H9 (cell line): ENCODE measurements around the gene CPNE8. TPM values are rescaled to one million over a fixed set of nuclear protein-coding genes. Genes with fewer than 3 reads are reported as not detected.

Experiments
- DNase-seq: peaks from one replicate; pipeline ENCODE4 v3.0.0-alpha.2; 2017
- H2AFZ ChIP-seq: one replicate; pipeline ENCODE4 v1.6.1; 2013; ENCODE audit warnings: mild to moderate bottlenecking, low read length, control low read depth, moderate library complexity
- H2AK5ac ChIP-seq: 2 replicates; pipeline ENCODE4 v1.6.1; 2013; ENCODE audit warnings: low read length, control low read depth, mixed read lengths; ENCODE audit not compliant: insufficient read length
- H2BK120ac ChIP-seq: one replicate; pipeline ENCODE4 v1.6.1; 2013; ENCODE audit warnings: low read depth, mild to moderate bottlenecking, low read length, control low read depth, inconsistent platforms; ENCODE audit not compliant: poor library complexity, severe bottlenecking
- H2BK12ac ChIP-seq: 2 replicates; pipeline ENCODE4 v1.6.1; 2013; ENCODE audit warnings: low read length, control low read depth, mixed read lengths, low read depth; ENCODE audit not compliant: insufficient read length
- H2BK15ac ChIP-seq: 2 replicates; pipeline ENCODE4 v1.6.1; 2013; ENCODE audit warnings: low read depth, low read length, control low read depth
- H2BK20ac ChIP-seq: one replicate; pipeline ENCODE4 v1.6.1; 2013; ENCODE audit warnings: low read depth, mild to moderate bottlenecking, low read length, control low read depth, inconsistent platforms; ENCODE audit not compliant: poor library complexity, severe bottlenecking
- H2BK5ac ChIP-seq: 2 replicates; pipeline ENCODE4 v1.6.1; 2013; ENCODE audit warnings: low read length, control low read depth, mixed read lengths; ENCODE audit not compliant: insufficient read length
- H3K14ac ChIP-seq: 2 replicates; pipeline ENCODE4 v1.6.1; 2013; ENCODE audit warnings: low read length, control low read depth; ENCODE audit not compliant: insufficient read depth
- H3K18ac ChIP-seq: 2 replicates; pipeline ENCODE4 v1.6.1; 2013; ENCODE audit warnings: low read depth, mild to moderate bottlenecking, mixed read lengths, low read length, control low read depth; ENCODE audit not compliant: insufficient read length
- H3K23ac ChIP-seq: 2 replicates; pipeline ENCODE4 v1.6.1; 2013; ENCODE audit warnings: low read length, control low read depth, mixed read lengths, low read depth; ENCODE audit not compliant: insufficient read length
- H3K23me2 ChIP-seq: 2 replicates; pipeline ENCODE4 v1.6.1; 2013; ENCODE audit warnings: low read depth, mild to moderate bottlenecking, mixed read lengths, low read length, control low read depth; ENCODE audit not compliant: insufficient read length, poor library complexity, severe bottlenecking
- H3K27ac ChIP-seq: 2 replicates; pipeline ENCODE4 v1.5.1; 2013; ENCODE audit warnings: low read length, control low read depth, mixed read lengths, low read depth; ENCODE audit not compliant: insufficient read length
- H3K27me3 ChIP-seq: 2 replicates; pipeline ENCODE4 v1.6.1; 2013; ENCODE audit warnings: low read length, control low read depth, inconsistent platforms; ENCODE audit not compliant: insufficient read depth
- H3K4ac ChIP-seq: 2 replicates; pipeline ENCODE4 v1.6.1; 2013; ENCODE audit warnings: low read depth, mild to moderate bottlenecking, control low read depth, inconsistent platforms, low read length, moderate library complexity
- H3K4me1 ChIP-seq: 2 replicates; pipeline ENCODE4 v1.6.1; 2013; ENCODE audit warnings: low read length, control low read depth, inconsistent platforms; ENCODE audit not compliant: insufficient read depth
- H3K4me2 ChIP-seq: 2 replicates; pipeline ENCODE4 v1.6.1; 2013; ENCODE audit warnings: low read length, control low read depth, mixed read lengths; ENCODE audit not compliant: insufficient read length, insufficient read depth
- H3K56ac ChIP-seq: 2 replicates; pipeline ENCODE4 v1.6.1; 2013; ENCODE audit warnings: low read depth, mild to moderate bottlenecking, mixed read lengths, low read length, control low read depth; ENCODE audit not compliant: insufficient read length
- H3K79me1 ChIP-seq: 2 replicates; pipeline ENCODE4 v1.6.1; 2013; ENCODE audit warnings: low read depth, mild to moderate bottlenecking, moderate library complexity, low read length, control low read depth, inconsistent platforms; ENCODE audit not compliant: insufficient read depth, poor library complexity, severe bottlenecking
- H3K79me2 ChIP-seq: 2 replicates; pipeline ENCODE4 v1.6.1; 2013; ENCODE audit warnings: low read length, control low read depth, inconsistent platforms; ENCODE audit not compliant: insufficient read depth
- H3K9ac ChIP-seq: 2 replicates; pipeline ENCODE4 v1.6.1; 2013; ENCODE audit warnings: low read length, control low read depth, mixed read lengths; ENCODE audit not compliant: insufficient read length; ENCODE audit errors: extremely low read depth
- H3K9me3 ChIP-seq: one replicate; pipeline ENCODE4 v1.6.1; 2013; ENCODE audit warnings: low read depth, low read length, inconsistent platforms; ENCODE audit not compliant: control insufficient read depth
- H3T11ph ChIP-seq: one replicate; pipeline ENCODE4 v1.6.1; 2013; ENCODE audit warnings: mild to moderate bottlenecking, low read length, control low read depth, inconsistent platforms
- H4K20me1 ChIP-seq: one replicate; pipeline ENCODE4 v1.6.1; 2013; ENCODE audit not compliant: control insufficient read depth, insufficient read length, insufficient read depth
- H4K5ac ChIP-seq: 2 replicates; pipeline ENCODE4 v1.6.1; 2013; ENCODE audit warnings: low read depth, mild to moderate bottlenecking, mixed read lengths, low read length, control low read depth; ENCODE audit not compliant: insufficient read length
- H4K8ac ChIP-seq: replicated peaks from 2 replicates; pipeline ENCODE4 v1.6.1; 2013; ENCODE audit warnings: low read length, control low read depth, mixed read lengths, low read depth; ENCODE audit not compliant: insufficient read length
- H4K91ac ChIP-seq: 2 replicates; pipeline ENCODE4 v1.6.1; 2013; ENCODE audit warnings: low read depth, mild to moderate bottlenecking, moderate library complexity, mixed read lengths, low read length, control low read depth; ENCODE audit not compliant: insufficient read length
- H3K27ac Mint-ChIP-seq, 3 experiments: 2 replicates in 2 of 3; 3 replicates in 1 of 3; pipeline ENCODE4 v1.8.0; 2020 to 2021; ENCODE audit warnings: mixed read lengths in 3 of 3, mild to moderate bottlenecking in 1 of 3, moderate library complexity in 1 of 3
- H3K27me3 Mint-ChIP-seq: 2 replicates; pipeline ENCODE4 v1.8.0; 2021; ENCODE audit warnings: low read depth, mild to moderate bottlenecking, moderate library complexity, mixed read lengths
- H3K36me3 Mint-ChIP-seq, 3 experiments: 2 replicates in 2 of 3; 3 replicates in 1 of 3; pipeline ENCODE4 v1.8.0; 2020 to 2021; ENCODE audit warnings: low read depth in 3 of 3, mixed read lengths in 3 of 3; ENCODE audit not compliant: insufficient read depth in 1 of 3
- H3K4me1 Mint-ChIP-seq, 2 experiments: 2 replicates each; pipeline ENCODE4 v1.8.0; 2020; ENCODE audit warnings: mixed read lengths in 2 of 2
- H3K4me3 Mint-ChIP-seq, 2 experiments: 2 replicates in 1 of 2; 3 replicates in 1 of 2; pipeline ENCODE4 v1.8.0; 2020 to 2021; ENCODE audit warnings: mild to moderate bottlenecking in 2 of 2, mixed read lengths in 2 of 2, moderate library complexity in 1 of 2
- H3K9me3 Mint-ChIP-seq, 2 experiments: 2 replicates in 1 of 2; 3 replicates in 1 of 2; pipeline ENCODE4 v1.8.0; 2020; ENCODE audit warnings: mild to moderate bottlenecking in 2 of 2, mixed read lengths in 2 of 2, moderate library complexity in 1 of 2
- CTCF ChIP-seq: fragments of 200-600 bp; sonication (generic); conservative IDR thresholded peaks from 3 replicates; pipeline ENCODE4 v1.8.0; 2021; ENCODE audit warnings: antibody characterized with exemption, mild to moderate bottlenecking
- WGBS: extraction: QIAGEN DNeasy Blood & Tissue Kit; methylation state at CpG from one replicate; pipeline ENCODE4 v1.1.7; 2013; ENCODE audit warnings: missing lambda C conversion rate, low lambda C conversion rate, mixed read lengths; ENCODE audit not compliant: insufficient read length; ENCODE audit errors: extremely low coverage; 5-methylcytosine and 5-hydroxymethylcytosine counted together
- total RNA-seq: library from RNA; stranded (reverse); gene quantifications from 2 replicates; pipeline ENCODE4 v1.2.1, GENCODE V29; 2021

The CPNE8 gene
- total RNA-seq, 1 experiment from 2014 or later: 1.9 TPM

GRCh38 chr12:38817942-38818341 lies 87.4 kb downstream of the CPNE8 start:
- no peaks in the 10 kb centered on the region for H3K9me3 ChIP-seq
- H3K4ac ChIP-seq: no peak overlapping the region
- H3T11ph ChIP-seq: no peak overlapping the region
- H4K8ac ChIP-seq: no peak overlapping the region
- no peaks in the 10 kb centered on the region for H3K23me2 ChIP-seq
- no peaks in the 10 kb centered on the region for H4K20me1 ChIP-seq
- H3K4me1 Mint-ChIP-seq: no peaks in the 10 kb centered on the region
- H3K14ac ChIP-seq: no peak overlapping the region
- no peak overlapping the region for H3K9ac ChIP-seq
- no peaks in the 10 kb centered on the region; a peak in 1 of 7 replicates for H3K36me3 Mint-ChIP-seq
- no peak overlapping the region for H2BK15ac ChIP-seq
- no CpG with 5 or more reads among the region's 3 CpGs for WGBS
- H3K79me2 ChIP-seq: no peaks in the 10 kb centered on the region
- H3K4me1 ChIP-seq: no peaks in the 10 kb centered on the region
- H2BK5ac ChIP-seq: no peak overlapping the region
- H3K23ac ChIP-seq: no peak overlapping the region
- H3K27me3 Mint-ChIP-seq: no peaks in the 10 kb centered on the region
- H2AFZ ChIP-seq: no peak overlapping the region
- no peak overlapping the region for H4K91ac ChIP-seq
- no peak overlapping the region for H2BK12ac ChIP-seq
- H3K79me1 ChIP-seq: no peaks in the 10 kb centered on the region
- H3K4me3 Mint-ChIP-seq: no peak overlapping the region
- no peak overlapping the region for H3K4me2 ChIP-seq
- no peak overlapping the region for H3K18ac ChIP-seq
- H2BK120ac ChIP-seq: no peak overlapping the region
- H3K27ac ChIP-seq: no peak overlapping the region
- DNase-seq: no peak
- no peak overlapping the region for H3K56ac ChIP-seq
- no peaks in the 10 kb centered on the region for H3K9me3 Mint-ChIP-seq
- H3K27me3 ChIP-seq: no peaks in the 10 kb centered on the region
- no peak overlapping the region for H3K27ac Mint-ChIP-seq
- no peak for TF ChIP-seq CTCF
- no peak overlapping the region for H2AK5ac ChIP-seq
- H2BK20ac ChIP-seq: no peak overlapping the region
- H4K5ac ChIP-seq: no peak overlapping the region
